Measurements from ENCODE around the gene DIAPH2. TPM values are rescaled to one million over a fixed set of nuclear protein-coding genes. Genes with fewer than 3 reads are reported as not detected.

The DIAPH2 gene
- total RNA-seq, 1 donor from 2014 or later, result 7.9 TPM

DNA sequence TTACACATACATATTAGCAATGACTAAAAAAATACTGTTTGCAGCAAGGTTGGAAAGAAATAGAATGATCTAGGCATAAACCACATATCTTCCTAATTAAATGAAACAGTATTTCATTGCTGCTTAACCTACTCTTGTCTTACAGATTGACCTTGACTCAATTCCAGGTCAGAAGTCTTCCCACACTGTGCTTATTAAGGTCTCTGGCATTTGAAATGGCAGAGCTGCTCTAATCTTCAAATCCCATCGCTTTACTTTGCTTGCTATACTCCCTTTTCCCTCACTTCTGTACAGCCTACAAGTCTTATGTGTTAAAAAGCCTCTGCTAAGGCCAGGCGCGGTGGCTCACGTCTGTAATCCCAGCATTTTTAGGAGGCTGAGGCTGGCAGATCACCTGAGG lies 623.5 kb downstream of the DIAPH2 start:
- Histone ChIP-seq H3K4me3 (ENCODE audit: low read depth, low read length) (no peak overlapping the region), H3K36me3 (ENCODE audit: control insufficient read depth, insufficient read depth, low read length) (no peaks in the 10 kb centered on the region), H3K27me3 (ENCODE audit: control insufficient read depth, insufficient read depth, low read length) (no peaks in the 10 kb centered on the region)
- TF ChIP-seq, protein P1, sequence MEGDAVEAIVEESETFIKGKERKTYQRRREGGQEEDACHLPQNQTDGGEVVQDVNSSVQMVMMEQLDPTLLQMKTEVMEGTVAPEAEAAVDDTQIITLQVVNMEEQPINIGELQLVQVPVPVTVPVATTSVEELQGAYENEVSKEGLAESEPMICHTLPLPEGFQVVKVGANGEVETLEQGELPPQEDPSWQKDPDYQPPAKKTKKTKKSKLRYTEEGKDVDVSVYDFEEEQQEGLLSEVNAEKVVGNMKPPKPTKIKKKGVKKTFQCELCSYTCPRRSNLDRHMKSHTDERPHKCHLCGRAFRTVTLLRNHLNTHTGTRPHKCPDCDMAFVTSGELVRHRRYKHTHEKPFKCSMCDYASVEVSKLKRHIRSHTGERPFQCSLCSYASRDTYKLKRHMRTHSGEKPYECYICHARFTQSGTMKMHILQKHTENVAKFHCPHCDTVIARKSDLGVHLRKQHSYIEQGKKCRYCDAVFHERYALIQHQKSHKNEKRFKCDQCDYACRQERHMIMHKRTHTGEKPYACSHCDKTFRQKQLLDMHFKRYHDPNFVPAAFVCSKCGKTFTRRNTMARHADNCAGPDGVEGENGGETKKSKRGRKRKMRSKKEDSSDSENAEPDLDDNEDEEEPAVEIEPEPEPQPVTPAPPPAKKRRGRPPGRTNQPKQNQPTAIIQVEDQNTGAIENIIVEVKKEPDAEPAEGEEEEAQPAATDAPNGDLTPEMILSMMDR (IDR thresholded peaks at IDR 0.05; ENCODE audit: insufficient read depth, low read length, severe bottlenecking), result no peak
- FAIRE-seq (no peak), DNase-seq (ENCODE audit: low read depth) (no peak)

DNA sequence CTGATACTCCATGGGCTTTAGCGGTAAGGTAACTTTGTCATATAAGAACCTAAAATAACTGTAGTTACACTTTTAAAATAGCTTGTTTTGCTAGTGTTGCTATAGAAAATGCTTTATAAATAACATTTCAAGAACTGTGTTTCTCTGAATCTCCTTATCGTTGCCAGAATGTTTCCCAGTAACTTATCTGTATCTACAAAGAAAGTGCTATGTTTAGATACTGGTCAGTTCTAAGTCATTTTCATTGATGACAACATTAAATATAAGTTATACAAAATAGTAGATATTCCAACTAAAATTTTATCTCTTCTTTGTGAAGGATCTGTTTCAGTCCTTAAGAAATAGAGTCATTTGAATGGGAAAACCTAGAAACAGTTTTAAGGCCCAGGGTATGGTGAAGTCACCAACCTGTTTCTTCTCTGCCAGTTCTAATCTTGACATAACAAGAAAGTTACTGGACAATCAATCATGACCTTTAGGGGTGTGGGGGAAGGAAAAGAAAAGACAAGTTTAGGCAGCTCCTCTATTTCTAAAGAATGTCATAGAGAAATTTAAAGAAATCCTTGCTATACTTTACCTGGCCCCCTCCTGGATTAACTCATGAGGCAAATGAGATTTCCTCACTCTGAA lies 625.0 kb downstream of the DIAPH2 start:
- FAIRE-seq, result no peak

DNA sequence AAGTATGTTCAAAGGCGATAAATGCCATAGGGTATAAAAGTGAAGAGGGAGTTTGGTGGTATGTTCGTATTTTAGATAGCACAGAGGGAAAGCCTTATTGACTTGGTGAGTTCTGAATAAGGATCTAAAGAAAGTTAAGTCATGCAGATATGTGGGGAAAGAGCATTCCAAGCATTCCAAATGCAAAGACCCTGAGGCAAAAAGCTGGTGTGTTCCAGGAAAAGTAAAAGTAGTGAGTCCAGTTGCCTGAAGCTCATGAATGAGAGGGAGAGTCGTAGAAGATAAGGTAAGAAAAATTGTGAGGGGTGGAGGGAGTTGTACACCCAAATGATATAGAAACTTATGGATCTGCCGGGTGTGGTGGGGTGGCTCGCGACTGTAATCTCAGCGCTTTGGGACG lies 625.7 kb downstream of the DIAPH2 start:
- Histone ChIP-seq H3K36me3 (ENCODE audit: control insufficient read depth, insufficient read depth, low read length) (no peaks in the 10 kb centered on the region), H3K4me3 (ENCODE audit: low read depth, low read length) (no peak overlapping the region), H3K27me3 (ENCODE audit: control insufficient read depth, insufficient read depth, low read length) (no peaks in the 10 kb centered on the region)
- DNase-seq (ENCODE audit: low read depth) (peak; percentile 42), FAIRE-seq (no peak)
- TF ChIP-seq, protein P1 (IDR thresholded peaks at IDR 0.05; ENCODE audit: insufficient read depth, low read length, severe bottlenecking), result no peak

More for the DNA sequence above, 625.0 kb downstream of the DIAPH2 start:
- H3K4me3 ChIP-seq (ENCODE audit: low read depth, low read length), result no peak overlapping the region
- TF ChIP-seq, protein P1 (IDR thresholded peaks at IDR 0.05; ENCODE audit: insufficient read depth, low read length, severe bottlenecking), result no peak
- DNase-seq (ENCODE audit: low read depth), result peak; percentile 38
- no peaks in the 10 kb centered on the region for H3K36me3 ChIP-seq (ENCODE audit: control insufficient read depth, insufficient read depth, low read length)
- H3K27me3 ChIP-seq (ENCODE audit: control insufficient read depth, insufficient read depth, low read length), result no peaks in the 10 kb centered on the region

DNA sequence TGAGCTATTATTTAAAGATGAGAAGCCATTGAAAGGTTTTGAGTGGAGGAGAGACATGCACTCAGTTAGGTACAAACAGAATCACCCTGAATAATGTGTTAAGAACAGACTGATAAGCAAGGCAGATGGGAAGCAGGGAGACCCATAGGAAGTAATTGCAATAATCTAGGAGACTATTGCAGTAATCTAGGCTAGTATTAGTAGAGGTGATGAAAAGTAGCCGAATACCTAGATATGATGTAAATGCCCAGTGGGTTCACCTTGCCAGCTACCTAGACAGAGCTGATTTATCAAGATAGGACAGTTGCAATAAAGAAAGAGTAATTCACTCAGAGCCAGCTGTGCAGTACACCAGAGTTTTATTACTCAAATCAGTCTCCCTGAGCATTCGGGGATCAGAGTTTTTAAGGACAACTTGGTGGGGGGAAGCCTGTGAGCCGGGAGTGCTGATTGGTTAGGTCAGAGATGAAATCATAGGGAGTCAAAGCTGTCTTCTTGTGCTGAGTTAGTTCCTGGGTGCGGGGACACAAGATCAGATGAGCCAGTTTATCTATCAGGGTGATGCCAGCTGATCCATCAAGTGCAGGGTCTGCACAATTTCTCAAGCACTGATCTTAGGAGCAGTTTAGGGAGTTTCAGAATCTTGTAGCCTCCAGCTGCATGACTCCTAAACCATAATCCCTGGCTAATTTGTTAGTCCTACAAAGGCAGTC lies 626.6 kb downstream of the DIAPH2 start:
- H3K27me3 ChIP-seq (ENCODE audit: control insufficient read depth, insufficient read depth, low read length), result no peaks in the 10 kb centered on the region
- DNase-seq (ENCODE audit: low read depth), result no peak

DNA sequence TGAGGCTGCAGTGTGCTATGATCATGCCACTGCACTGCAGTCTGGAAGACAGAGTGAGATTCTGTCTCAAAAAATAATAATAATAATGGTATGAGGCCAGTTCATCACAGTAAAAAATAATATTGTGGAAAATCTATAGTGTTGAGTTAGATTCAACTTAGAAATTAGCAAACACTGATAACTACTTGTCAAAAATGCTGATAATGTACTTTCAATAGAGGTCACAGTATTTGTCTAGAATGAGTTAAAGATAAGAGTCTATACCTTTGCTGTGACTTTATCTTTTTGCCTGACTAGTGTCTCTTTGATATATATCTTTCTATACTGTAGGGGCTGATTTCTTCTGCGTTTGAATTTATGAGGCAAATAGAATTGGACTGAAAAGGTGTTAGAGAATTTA lies 629.7 kb downstream of the DIAPH2 start:
- no peak for DNase-seq (ENCODE audit: low read depth)
- H3K27me3 ChIP-seq (ENCODE audit: control insufficient read depth, insufficient read depth, low read length), result no peaks in the 10 kb centered on the region
- no peak overlapping the region for H3K4me3 ChIP-seq (ENCODE audit: low read depth, low read length)
- FAIRE-seq, result no peak
- H3K36me3 ChIP-seq (ENCODE audit: control insufficient read depth, insufficient read depth, low read length), result no peaks in the 10 kb centered on the region
- TF ChIP-seq, protein P1 (IDR thresholded peaks at IDR 0.05; ENCODE audit: insufficient read depth, low read length, severe bottlenecking), result no peak

More for the DNA sequence above, 626.6 kb downstream of the DIAPH2 start:
- H3K36me3 ChIP-seq (ENCODE audit: control insufficient read depth, insufficient read depth, low read length), result no peaks in the 10 kb centered on the region
- no peak overlapping the region for H3K4me3 ChIP-seq (ENCODE audit: low read depth, low read length)
- TF ChIP-seq, protein P1 (IDR thresholded peaks at IDR 0.05; ENCODE audit: insufficient read depth, low read length, severe bottlenecking), result no peak
- FAIRE-seq, result no peak
